ENCODE measurements around the gene PRUNE2. TPM values are rescaled to one million over a fixed set of nuclear protein-coding genes. Genes with fewer than 3 reads are reported as not detected.

The PRUNE2 gene
- total RNA-seq, 1 experiment from 2014 or later: 3.5 TPM

DNA sequence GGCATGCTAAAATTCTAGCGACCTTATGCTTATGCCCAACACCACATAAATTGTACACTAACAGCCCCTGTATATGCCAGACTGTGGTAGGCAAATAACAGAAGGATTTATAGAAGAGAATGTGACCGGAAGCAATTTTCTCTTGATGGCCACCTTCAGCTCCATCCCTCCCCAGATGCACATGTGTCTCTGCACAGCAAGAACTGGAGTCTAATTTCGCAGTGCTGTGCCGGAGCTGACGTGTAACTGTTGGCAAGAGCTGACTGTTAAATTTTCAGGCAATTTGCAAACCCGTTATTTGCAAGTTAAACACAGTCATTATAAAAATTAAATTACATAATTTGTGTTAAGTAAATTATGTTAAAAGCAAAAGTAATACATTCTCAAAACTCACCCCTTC lies 93.3 kb downstream of the PRUNE2 start:
- Histone ChIP-seq H3K36me3 (ENCODE audit: control insufficient read depth, insufficient read depth, low read length) (no peaks in the 10 kb centered on the region), H3K4me1 (no peaks in the 10 kb centered on the region), H3K4me3 (ENCODE audit: low read depth, low read length) (no peak overlapping the region), H3K9me3 (no peaks in the 10 kb centered on the region), H3K27me3 (replicated peaks; ENCODE audit: control insufficient read depth, insufficient read depth, low read length) (no peaks in the 10 kb centered on the region)
- intact Hi-C loops (cut with micrococcal nuclease; ENCODE audit: unreplicated experiment): no loop called here
- CTCF ChIA-PET: no interaction called here
- Mint-ChIP-seq H3K9me3 (ENCODE audit: unreplicated experiment) (no peaks in the 10 kb centered on the region), H3K4me1 (ENCODE audit: low read depth, unreplicated experiment) (no peaks in the 10 kb centered on the region), H3K27ac (ENCODE audit: unreplicated experiment) (no peak overlapping the region), H3K27me3 (ENCODE audit: insufficient read depth, unreplicated experiment) (no peaks in the 10 kb centered on the region), H3K36me3 (ENCODE audit: insufficient read depth, unreplicated experiment) (no peaks in the 10 kb centered on the region), H3K4me3 (ENCODE audit: unreplicated experiment) (no peak overlapping the region)
- POLR2A ChIA-PET: no interaction called here
- no peak for DNase-seq
- no TSS peak for BruUV-seq (replicated peaks)
- TF ChIP-seq, protein P1, sequence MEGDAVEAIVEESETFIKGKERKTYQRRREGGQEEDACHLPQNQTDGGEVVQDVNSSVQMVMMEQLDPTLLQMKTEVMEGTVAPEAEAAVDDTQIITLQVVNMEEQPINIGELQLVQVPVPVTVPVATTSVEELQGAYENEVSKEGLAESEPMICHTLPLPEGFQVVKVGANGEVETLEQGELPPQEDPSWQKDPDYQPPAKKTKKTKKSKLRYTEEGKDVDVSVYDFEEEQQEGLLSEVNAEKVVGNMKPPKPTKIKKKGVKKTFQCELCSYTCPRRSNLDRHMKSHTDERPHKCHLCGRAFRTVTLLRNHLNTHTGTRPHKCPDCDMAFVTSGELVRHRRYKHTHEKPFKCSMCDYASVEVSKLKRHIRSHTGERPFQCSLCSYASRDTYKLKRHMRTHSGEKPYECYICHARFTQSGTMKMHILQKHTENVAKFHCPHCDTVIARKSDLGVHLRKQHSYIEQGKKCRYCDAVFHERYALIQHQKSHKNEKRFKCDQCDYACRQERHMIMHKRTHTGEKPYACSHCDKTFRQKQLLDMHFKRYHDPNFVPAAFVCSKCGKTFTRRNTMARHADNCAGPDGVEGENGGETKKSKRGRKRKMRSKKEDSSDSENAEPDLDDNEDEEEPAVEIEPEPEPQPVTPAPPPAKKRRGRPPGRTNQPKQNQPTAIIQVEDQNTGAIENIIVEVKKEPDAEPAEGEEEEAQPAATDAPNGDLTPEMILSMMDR (IDR thresholded peaks at IDR 0.05; ENCODE audit: insufficient read depth in 1 of 2, low read depth in 1 of 2, low read length in 1 of 2, severe bottlenecking in 1 of 2, unreplicated experiment in 1 of 2): no peak

GRCh38 chr9:76810377-76810957 lies 95.4 kb downstream of the PRUNE2 start:
- H3K4me1 Mint-ChIP-seq (ENCODE audit: low read depth, unreplicated experiment): no peaks in the 10 kb centered on the region
- Histone ChIP-seq H3K4me1 (no peaks in the 10 kb centered on the region), H3K27me3 (replicated peaks; ENCODE audit: control insufficient read depth, insufficient read depth, low read length) (no peaks in the 10 kb centered on the region), H3K36me3 (ENCODE audit: control insufficient read depth, insufficient read depth, low read length) (no peaks in the 10 kb centered on the region), H3K4me3 (ENCODE audit: low read depth, low read length) (no peak overlapping the region), H3K9me3 (no peaks in the 10 kb centered on the region)
- no peaks in the 10 kb centered on the region for H3K36me3 Mint-ChIP-seq (ENCODE audit: insufficient read depth, unreplicated experiment)
- H3K4me3 Mint-ChIP-seq (ENCODE audit: unreplicated experiment): no peak overlapping the region
- no TSS peak for BruUV-seq (replicated peaks)
- no peaks in the 10 kb centered on the region for H3K9me3 Mint-ChIP-seq (ENCODE audit: unreplicated experiment)
- H3K27ac Mint-ChIP-seq (ENCODE audit: unreplicated experiment): no peak overlapping the region
- DNase-seq: peak; percentile 23 to 36
- H3K27me3 Mint-ChIP-seq (ENCODE audit: insufficient read depth, unreplicated experiment): no peaks in the 10 kb centered on the region
- TF ChIP-seq, protein P1 (IDR thresholded peaks at IDR 0.05; ENCODE audit: insufficient read depth in 1 of 2, low read depth in 1 of 2, low read length in 1 of 2, severe bottlenecking in 1 of 2, unreplicated experiment in 1 of 2): peak; percentile 10 to 33
- POLR2A ChIA-PET: no interaction called here
- CTCF ChIA-PET: interaction anchor here (0.6 to 1.5 kb wide), 4 partner anchors 175 to 308 kb away, joined by 3 read pairs; no protein-coding TSS in a partner anchor
- intact Hi-C loops (cut with micrococcal nuclease; ENCODE audit: unreplicated experiment): loop anchor here (1.0 to 2.0 kb wide), 2 partner anchors 177 to 340 kb away; no protein-coding TSS in a partner anchor

DNA sequence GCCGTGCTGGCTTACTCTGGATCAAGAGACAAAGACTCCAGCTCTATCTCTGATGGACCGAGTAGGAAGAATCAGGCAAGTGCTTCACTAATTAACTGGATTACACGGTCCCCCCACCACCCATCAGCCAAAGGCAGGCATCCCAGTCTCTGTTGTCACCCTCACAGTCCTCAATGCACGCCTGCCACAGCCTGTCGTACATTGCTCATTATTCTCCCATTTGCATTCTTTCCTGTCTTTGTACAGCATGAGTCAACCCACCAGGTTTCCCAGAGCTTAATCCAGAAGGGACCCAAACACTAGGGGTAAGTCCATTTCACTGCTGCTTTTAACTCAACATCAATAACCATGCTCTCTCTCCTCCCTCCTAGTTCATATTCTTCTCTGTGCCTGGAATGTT lies 97.3 kb downstream of the PRUNE2 start:
- H3K9me3 Mint-ChIP-seq (ENCODE audit: unreplicated experiment): no peaks in the 10 kb centered on the region
- BruUV-seq (replicated peaks): no TSS peak
- H3K27ac Mint-ChIP-seq (ENCODE audit: unreplicated experiment): no peak overlapping the region
- TF ChIP-seq, protein P1 (IDR thresholded peaks at IDR 0.05; ENCODE audit: insufficient read depth in 1 of 2, low read depth in 1 of 2, low read length in 1 of 2, severe bottlenecking in 1 of 2, unreplicated experiment in 1 of 2): no peak
- no peaks in the 10 kb centered on the region for H3K27me3 Mint-ChIP-seq (ENCODE audit: insufficient read depth, unreplicated experiment)
- no peak overlapping the region for H3K4me3 Mint-ChIP-seq (ENCODE audit: unreplicated experiment)
- H3K4me3 ChIP-seq (ENCODE audit: low read depth, low read length): no peak overlapping the region
- H3K36me3 ChIP-seq (ENCODE audit: control insufficient read depth, insufficient read depth, low read length): no peaks in the 10 kb centered on the region
- intact Hi-C loops (cut with micrococcal nuclease; ENCODE audit: unreplicated experiment): no loop called here
- ChIA-PET CTCF (interaction anchor here (1.2 kb wide), 1 partner anchor 188 kb away, joined by 3 read pairs; no protein-coding TSS in a partner anchor), POLR2A (no interaction called here)
- DNase-seq: no peak
- H3K27me3 ChIP-seq (replicated peaks; ENCODE audit: control insufficient read depth, insufficient read depth, low read length): no peaks in the 10 kb centered on the region
- H3K36me3 Mint-ChIP-seq (ENCODE audit: insufficient read depth, unreplicated experiment): no peaks in the 10 kb centered on the region
- no peaks in the 10 kb centered on the region for H3K9me3 ChIP-seq
- H3K4me1 ChIP-seq: peaks cover 1% of the 10 kb centered on the region; the same call in 1 of the 2 replicates
- H3K4me1 Mint-ChIP-seq (ENCODE audit: low read depth, unreplicated experiment): peaks cover 8% of the 10 kb centered on the region

Data from Caco-2 (cell line).